Measurements from ENCODE around the gene GNPTG. TPM values are rescaled to one million over a fixed set of nuclear protein-coding genes. Genes with fewer than 3 reads are reported as not detected.
"Not testable (repeated sequence)": the region's sequence is repeated elsewhere in the genome, so short reads cannot be mapped to it uniquely, and the experiment has no call there.

The GNPTG gene
- total RNA-seq, 1 donor from 2014 or later: 34.6 TPM

- intact Hi-C loops (cut with micrococcal nuclease): no loop called here
Measured at GRCh38 chr16:1318268-1318545, 33.5 kb upstream of the GNPTG start.

DNA sequence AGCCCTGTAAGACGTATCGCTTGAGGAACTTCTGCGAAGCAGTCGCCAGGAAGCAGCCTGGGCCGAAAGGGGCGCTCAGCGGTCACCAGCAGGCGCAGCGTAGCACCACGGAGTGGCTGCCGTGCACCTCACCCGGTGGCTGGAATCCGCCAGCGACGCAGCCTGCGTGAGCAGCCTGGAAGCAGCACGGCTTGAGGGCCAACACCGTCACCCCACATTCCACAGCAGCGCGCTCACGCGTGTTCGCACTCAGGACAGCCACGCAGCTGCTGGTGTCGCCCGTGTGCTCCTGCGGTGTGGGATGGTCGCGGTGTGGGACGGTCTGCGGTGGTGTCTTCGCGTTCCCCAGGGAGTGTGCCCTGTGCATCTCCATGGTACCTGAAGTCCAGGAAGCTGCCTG, 32.7 kb upstream of the GNPTG start:
- intact Hi-C loops (cut with micrococcal nuclease): no loop called here

- intact Hi-C loops (cut with micrococcal nuclease): no loop called here
Measured at GRCh38 chr16:1320097-1320496, 31.6 kb upstream of the GNPTG start.

- intact Hi-C loops (cut with micrococcal nuclease): no loop called here
Measured at GRCh38 chr16:1320658-1321240, 31.0 kb upstream of the GNPTG start.

- intact Hi-C loops (cut with micrococcal nuclease): no loop called here
Measured at GRCh38 chr16:1322407-1322806, 29.3 kb upstream of the GNPTG start.

- intact Hi-C loops (cut with micrococcal nuclease): no loop called here
Measured at GRCh38 chr16:1323296-1324239, 28.2 kb upstream of the GNPTG start.

DNA sequence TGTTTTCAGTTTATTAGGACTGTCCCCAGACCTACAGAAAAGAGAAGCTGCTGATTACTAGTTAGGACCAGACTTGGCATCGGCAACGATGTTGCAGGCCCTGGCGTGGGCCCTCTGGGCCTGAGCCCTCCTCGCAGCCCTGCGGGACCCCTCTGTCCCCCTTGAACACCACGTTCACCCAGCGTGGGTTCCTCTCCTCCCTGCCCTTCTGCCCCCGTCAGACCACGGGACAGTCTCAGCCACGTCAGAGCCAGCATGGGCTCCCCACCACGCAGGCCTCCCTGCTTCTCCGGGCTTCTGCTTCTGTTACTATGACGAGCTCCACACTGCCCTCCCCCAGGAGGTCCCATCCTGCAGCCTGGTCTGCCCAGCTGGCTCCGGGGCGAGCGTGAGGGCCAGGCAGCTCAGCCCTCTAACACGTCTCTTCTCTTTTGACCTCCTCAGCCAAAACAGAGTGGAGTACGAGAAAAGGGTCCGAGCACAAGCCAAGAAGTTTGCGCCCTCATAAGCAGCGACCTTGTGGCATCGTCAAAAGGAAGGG, 27.4 kb upstream of the GNPTG start:
- intact Hi-C loops (cut with micrococcal nuclease): no loop called here

- intact Hi-C loops (cut with micrococcal nuclease): no loop called here
Measured at GRCh38 chr16:1325261-1325660, 26.5 kb upstream of the GNPTG start.

DNA sequence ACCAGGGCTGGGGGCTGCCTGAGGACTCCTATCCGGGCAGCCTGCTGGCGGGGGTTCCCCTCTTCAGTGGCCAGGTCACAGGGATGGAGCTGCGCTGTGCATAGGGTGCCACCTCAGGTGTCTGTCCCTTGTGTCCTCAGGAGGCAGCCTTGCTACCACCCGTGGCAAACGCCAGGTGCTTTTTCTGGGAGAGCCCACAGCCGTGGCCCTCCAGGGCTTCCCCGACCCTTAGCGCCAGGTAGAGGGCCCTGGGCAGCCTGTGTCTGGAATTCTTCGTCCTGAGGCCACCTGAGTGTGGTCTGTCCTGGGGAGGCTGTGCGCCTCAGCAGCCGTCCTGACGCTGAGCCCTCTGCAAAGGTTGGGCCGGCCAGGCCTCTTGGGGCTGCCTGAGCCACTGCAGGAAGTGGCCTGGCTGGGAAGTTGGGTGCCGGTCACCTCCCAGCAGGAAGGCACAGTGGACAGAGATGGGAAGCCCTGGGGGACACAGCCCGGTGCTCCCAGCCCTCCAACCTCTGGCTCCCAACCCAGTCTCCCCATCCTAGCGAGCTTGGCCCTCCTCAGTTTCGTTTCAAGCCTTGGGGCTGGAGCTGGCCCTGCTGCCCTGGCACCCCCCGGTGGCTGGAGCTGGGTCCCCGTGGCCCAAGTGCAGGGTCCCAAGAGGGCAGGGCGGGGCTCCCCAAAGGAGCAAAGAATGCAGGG, 25.9 kb upstream of the GNPTG start:
- intact Hi-C loops (cut with micrococcal nuclease): no loop called here

DNA sequence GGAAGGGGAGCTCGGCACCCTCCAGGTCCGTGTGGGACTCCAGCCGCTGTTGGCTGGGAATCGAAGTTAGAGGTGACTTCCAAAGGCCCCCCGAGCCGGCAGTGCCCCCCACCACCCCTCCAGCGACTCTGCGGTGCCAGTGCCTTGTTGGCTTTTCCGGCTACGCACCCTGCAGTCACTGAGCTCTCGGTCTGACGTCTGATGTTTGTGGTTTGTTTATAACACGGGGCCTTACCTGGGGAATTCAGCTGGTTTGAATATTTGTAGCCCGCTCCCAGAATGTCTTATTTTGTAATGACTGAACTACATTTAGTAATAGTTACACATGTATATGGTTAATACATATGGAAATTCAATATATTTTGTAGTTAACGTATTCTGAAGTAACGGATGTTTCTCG, 25.3 kb upstream of the GNPTG start:
- intact Hi-C loops (cut with micrococcal nuclease): no loop called here

DNA sequence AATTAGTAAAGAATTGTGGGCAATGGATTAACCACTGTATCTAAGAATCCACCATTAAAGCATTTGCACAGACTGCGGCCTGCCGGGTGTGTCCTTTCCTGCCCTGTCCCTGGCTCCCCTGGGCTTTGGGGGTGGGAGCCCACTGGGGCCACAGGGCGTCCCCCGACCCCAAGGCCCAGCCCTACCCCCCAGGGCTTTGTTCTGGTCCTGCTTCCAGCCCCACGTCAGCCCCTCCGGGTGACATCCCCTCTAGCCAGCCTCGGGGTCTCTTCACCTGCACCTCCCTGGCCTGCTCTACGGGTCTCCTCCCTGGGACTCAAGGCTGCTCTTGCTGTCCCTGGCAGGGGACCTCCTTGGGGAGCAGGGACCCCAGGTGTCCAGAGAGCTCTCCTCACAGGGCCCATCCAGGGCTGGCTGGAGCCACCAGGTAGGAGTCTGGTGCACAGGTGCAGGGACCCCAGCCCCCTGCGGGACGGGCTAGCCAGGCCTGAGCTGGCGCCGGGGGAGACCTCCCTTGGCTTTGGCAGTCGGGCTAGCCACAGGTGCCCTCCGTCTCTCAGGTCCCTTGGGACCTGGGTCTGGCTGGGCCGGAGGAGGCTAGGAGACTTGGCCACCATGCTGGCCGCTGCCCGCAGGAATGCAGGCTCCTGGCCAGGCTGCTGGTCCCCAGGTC, 24.6 kb upstream of the GNPTG start:
- intact Hi-C loops (cut with micrococcal nuclease): no loop called here

DNA sequence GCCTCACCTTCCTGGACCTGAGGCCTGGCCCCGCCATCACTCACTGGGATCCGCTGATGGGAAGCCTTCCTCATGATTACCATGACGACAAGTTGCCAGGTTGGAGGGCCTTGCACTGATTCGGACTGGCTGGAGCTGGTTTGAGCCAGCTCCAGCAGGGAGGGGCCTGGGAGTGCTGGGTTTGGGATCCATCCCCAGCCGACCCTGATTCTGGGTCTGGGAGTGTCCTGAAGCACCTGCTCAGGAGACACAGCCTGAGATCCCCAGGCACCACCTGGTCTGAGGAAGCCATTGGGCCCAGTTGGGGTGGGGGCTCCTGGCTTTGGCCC, 24.1 kb upstream of the GNPTG start:
- intact Hi-C loops (cut with micrococcal nuclease): no loop called here

- intact Hi-C loops (cut with micrococcal nuclease): not testable (repeated sequence)
Measured at GRCh38 chr16:1328136-1328535, 23.6 kb upstream of the GNPTG start.

GRCh38 chr16:1328961-1329360, 22.8 kb upstream of the GNPTG start:
- intact Hi-C loops (cut with micrococcal nuclease): not testable (repeated sequence)

DNA sequence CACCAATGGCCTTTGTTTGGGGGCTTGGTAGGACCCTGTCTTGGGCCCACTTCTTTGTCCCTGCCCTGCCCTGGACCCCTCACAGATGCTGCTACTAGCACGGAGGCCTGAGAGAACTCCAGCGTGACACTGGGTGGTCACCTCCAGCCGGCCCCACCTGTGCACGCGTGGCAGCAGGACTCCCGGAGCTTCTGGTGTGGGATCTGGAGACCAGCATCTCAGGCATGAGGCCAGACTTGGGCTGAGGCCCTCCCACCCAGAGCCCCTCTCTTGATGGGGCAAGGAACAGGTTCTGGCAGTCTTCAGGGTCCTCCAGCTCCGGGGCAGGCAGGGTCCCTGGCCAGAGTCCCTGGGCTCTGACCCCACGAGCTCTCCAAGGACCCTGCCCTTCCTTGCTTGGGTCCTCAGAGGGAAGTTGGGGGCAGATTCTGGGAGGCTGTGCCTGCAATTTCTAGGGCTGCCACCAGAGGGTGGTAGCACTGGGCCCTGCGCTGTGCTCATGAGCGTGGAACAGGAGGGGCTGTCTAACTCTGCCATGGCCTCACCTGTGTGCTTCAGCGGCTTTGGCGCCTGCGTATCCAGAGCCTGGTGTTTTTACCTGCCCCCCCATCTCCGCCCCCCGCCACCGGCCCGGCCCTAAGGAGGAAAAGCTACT, 21.3 kb upstream of the GNPTG start:
- intact Hi-C loops (cut with micrococcal nuclease): no loop called here

- intact Hi-C loops (cut with micrococcal nuclease): no loop called here
Measured at GRCh38 chr16:1330931-1331711, 20.6 kb upstream of the GNPTG start.

- intact Hi-C loops (cut with micrococcal nuclease): no loop called here
Measured at GRCh38 chr16:1331712-1332617, 19.8 kb upstream of the GNPTG start.

GRCh38 chr16:1332618-1333148, 19.0 kb upstream of the GNPTG start:
- intact Hi-C loops (cut with micrococcal nuclease): loop anchor here (1.0 kb wide), 1 partner anchor 11 kb away; no protein-coding TSS in a partner anchor

Data from T-helper 2 cell treated with Interferon-gamma antibody and Interleukin-4, amounts not matched to agents 100 ng/mL and 5 ng/mL, for 36 hours (primary cell).